Esophagus muscularis mucosa (tissue), 3 donors: ENCODE data around the gene TNFRSF21.

Source experiments
- CTCF ChIP-seq, 3 experiments: fragments of 200-600 bp in 2 of 3; fragments of 450-650 bp in 1 of 3; sonication (generic) in 2 of 3; IDR thresholded peaks; one replicate each; pipeline ENCODE4 v1.5.1; 2017 to 2019; ENCODE audit warnings: antibody characterized with exemption in 3 of 3, mild to moderate bottlenecking in 2 of 3, moderate library complexity in 1 of 3
- POLR2A ChIP-seq: fragments of 450-650 bp; IDR thresholded peaks from one replicate; pipeline ENCODE4 v1.6.1; 2017; ENCODE audit warnings: antibody characterized with exemption, moderate library complexity, mild to moderate bottlenecking, low read depth
- POLR2AphosphoS5 ChIP-seq, 2 donors: sonication (generic); formaldehyde crosslinking; IDR thresholded peaks; one replicate each; pipeline ENCODE4 v1.6.1; 2017; ENCODE audit warnings: antibody characterized with exemption in 2 of 2

- TF ChIP-seq POLR2AphosphoS5 (IDR thresholded peaks at IDR 0.05), result no peak
- no peak for TF ChIP-seq CTCF (IDR thresholded peaks at IDR 0.05)
- no peak for TF ChIP-seq POLR2A
These were observed 25.7 kb downstream of the TNFRSF21 start for GRCh38 chr6:47283993-47284392.
